SK-N-SH treated with all-trans-retinoic acid at 6 μM for 48 hours (cell line): ENCODE data around the gene ZSCAN12.

Experiments used
- ATAC-seq: fragments of 200-7000 bp; cut with Tn5 transposase; 3 replicates; pipeline ENCODE4 v1.9.1; 2020; ENCODE audit warnings: mild to moderate bottlenecking, moderate library complexity
- ARNTL ChIP-seq: fragments of 450-650 bp; formaldehyde crosslinking; IDR thresholded peaks from 2 replicates; pipeline ENCODE4 v1.5.0; 2020; ENCODE audit warnings: low read depth, mild to moderate bottlenecking, moderate library complexity, borderline replicate concordance
- BACH2 ChIP-seq: fragments of 250-450 bp; sonication (Bioruptor Pico); IDR thresholded peaks from 2 replicates; pipeline ENCODE4 v1.9.0; 2021; ENCODE audit warnings: mild to moderate bottlenecking, borderline replicate concordance
- CSDC2 ChIP-seq: fragments of 250-450 bp; sonication (Bioruptor Pico); IDR thresholded peaks from 2 replicates; pipeline ENCODE4 v1.5.0; 2020; ENCODE audit warnings: mild to moderate bottlenecking, moderate library complexity
- CSRNP3 ChIP-seq: fragments of 250-450 bp; sonication (Bioruptor Pico); IDR thresholded peaks from 2 replicates; pipeline ENCODE4 v1.5.1; 2021; ENCODE audit warnings: mild to moderate bottlenecking, moderate library complexity
- ESRRG ChIP-seq: fragments of 250-450 bp; sonication (Bioruptor Pico); IDR thresholded peaks from 2 replicates; pipeline ENCODE4 v1.6.1; 2021; ENCODE audit warnings: mild to moderate bottlenecking
- GLIS3 ChIP-seq: fragments of 250-450 bp; sonication (Bioruptor Pico); IDR thresholded peaks from 2 replicates; pipeline ENCODE4 v1.5.0; 2020; ENCODE audit warnings: mild to moderate bottlenecking, moderate library complexity
- OSR1 ChIP-seq: fragments of 250-450 bp; sonication (Bioruptor Pico); IDR thresholded peaks from 2 replicates; pipeline ENCODE4 v1.8.0; 2022; ENCODE audit warnings: moderate library complexity, mild to moderate bottlenecking, inconsistent platforms
- PATZ1 ChIP-seq: fragments of 250-450 bp; sonication (Bioruptor Pico); IDR thresholded peaks from 2 replicates; pipeline ENCODE4 v1.8.0; 2020; ENCODE audit warnings: mild to moderate bottlenecking, moderate library complexity, borderline replicate concordance
- POU6F1 ChIP-seq: fragments of 250-450 bp; sonication (Bioruptor Pico); IDR thresholded peaks from 2 replicates; pipeline ENCODE4 v1.8.0; 2021; ENCODE audit warnings: low read depth, mild to moderate bottlenecking, moderate library complexity, borderline replicate concordance
- PPARA ChIP-seq: fragments of 250-450 bp; sonication (Bioruptor Pico); IDR thresholded peaks from 2 replicates; pipeline ENCODE4 v1.5.0; 2020; ENCODE audit warnings: mild to moderate bottlenecking, borderline replicate concordance
- RARB ChIP-seq: fragments of 250-450 bp; sonication (Bioruptor Pico); IDR thresholded peaks from 2 replicates; pipeline ENCODE4 v1.8.0; 2021; ENCODE audit warnings: mild to moderate bottlenecking, moderate library complexity
- SNAI2 ChIP-seq: fragments of 250-450 bp; sonication (Bioruptor Pico); IDR thresholded peaks from 2 replicates; pipeline ENCODE4 v1.5.0; 2020; ENCODE audit warnings: mild to moderate bottlenecking, moderate library complexity
- TCF4 ChIP-seq: fragments of 250-450 bp; sonication (Bioruptor Pico); IDR thresholded peaks from 2 replicates; pipeline ENCODE4 v1.8.0; 2021; ENCODE audit warnings: mild to moderate bottlenecking, moderate library complexity, borderline replicate concordance
- TOX ChIP-seq: fragments of 250-450 bp; sonication (Bioruptor Pico); IDR thresholded peaks from 2 replicates; pipeline ENCODE4 v1.8.0; 2021; ENCODE audit warnings: mild to moderate bottlenecking, moderate library complexity, borderline replicate concordance
- TSHZ2 ChIP-seq: fragments of 250-450 bp; sonication (Bioruptor Pico); IDR thresholded peaks from 2 replicates; pipeline ENCODE4 v1.5.0; 2020; ENCODE audit warnings: mild to moderate bottlenecking, moderate library complexity
- ZC3H10 ChIP-seq: fragments of 250-450 bp; sonication (Bioruptor Pico); IDR thresholded peaks from 2 replicates; pipeline ENCODE4 v1.5.1; 2021; ENCODE audit warnings: mild to moderate bottlenecking, moderate library complexity
- ZFP3 ChIP-seq: fragments of 250-450 bp; sonication (Bioruptor Pico); IDR thresholded peaks from 2 replicates; pipeline ENCODE4 v1.5.0; 2020; ENCODE audit warnings: mild to moderate bottlenecking, moderate library complexity
- ZFP30 ChIP-seq: fragments of 450-650 bp; formaldehyde crosslinking; IDR thresholded peaks from 2 replicates; pipeline ENCODE4 v1.5.0; 2022; ENCODE audit warnings: mild to moderate bottlenecking, moderate library complexity
- ZNF565 ChIP-seq: fragments of 450-650 bp; formaldehyde crosslinking; conservative IDR thresholded peaks from 2 replicates; pipeline ENCODE4 v1.5.0; 2020; ENCODE audit warnings: low read depth, mild to moderate bottlenecking, moderate library complexity
- ZNF8 ChIP-seq: fragments of 450-650 bp; formaldehyde crosslinking; IDR thresholded peaks from 2 replicates; pipeline ENCODE4 v1.5.0; 2020; ENCODE audit warnings: mild to moderate bottlenecking, moderate library complexity

ZSCAN12 gene

GRCh38 chr6:28424163-28424562 lies 24.6 kb upstream of the ZSCAN12 start:
- TF ChIP-seq OSR1 (CRISPR knock-in tag) (no peak), RARB (CRISPR knock-in tag) (no peak), ZNF8 (CRISPR knock-in tag) (no peak), PPARA (CRISPR knock-in tag) (no peak), GLIS3 (CRISPR knock-in tag) (no peak), TSHZ2 (CRISPR knock-in tag) (no peak), ARNTL (CRISPR knock-in tag) (no peak), TCF4 (no peak), CSDC2 (CRISPR knock-in tag) (no peak)
- ATAC-seq = no peak

GRCh38 chr6:28423546-28423945 lies 24.0 kb upstream of the ZSCAN12 start:
- no peak for TF ChIP-seq RARB (CRISPR knock-in tag)
- no peak for TF ChIP-seq BACH2 (CRISPR knock-in tag)
- TF ChIP-seq POU6F1 (CRISPR knock-in tag) = no peak
- TF ChIP-seq TSHZ2 (CRISPR knock-in tag) = no peak
- no peak for TF ChIP-seq ZFP30 (CRISPR knock-in tag)
- no peak for TF ChIP-seq ZNF565 (CRISPR knock-in tag)
- no peak for TF ChIP-seq TCF4
- no peak for TF ChIP-seq ESRRG (CRISPR knock-in tag)
- TF ChIP-seq SNAI2 (CRISPR knock-in tag) = no peak
- TF ChIP-seq TOX (CRISPR knock-in tag) = no peak
- TF ChIP-seq OSR1 (CRISPR knock-in tag) = no peak
- no peak for TF ChIP-seq ZFP3
- no peak for TF ChIP-seq CSDC2 (CRISPR knock-in tag)
- TF ChIP-seq CSRNP3 = no peak
- TF ChIP-seq PATZ1 (CRISPR knock-in tag) = no peak
- TF ChIP-seq, all 23 proteins: peak for 0
- no peak for ATAC-seq

GRCh38 chr6:28413681-28414080 lies 14.1 kb upstream of the ZSCAN12 start:
- no peak for ATAC-seq
- TF ChIP-seq BACH2 (CRISPR knock-in tag) = no peak
- TF ChIP-seq CSRNP3 = no peak
- no peak for TF ChIP-seq GLIS3 (CRISPR knock-in tag)
- no peak for TF ChIP-seq TOX (CRISPR knock-in tag)
- TF ChIP-seq ZNF8 (CRISPR knock-in tag) = no peak
- TF ChIP-seq ZC3H10 = no peak
- no peak for TF ChIP-seq PATZ1 (CRISPR knock-in tag)
- TF ChIP-seq TSHZ2 (CRISPR knock-in tag) = no peak
- no peak for TF ChIP-seq SNAI2 (CRISPR knock-in tag)
- TF ChIP-seq ESRRG (CRISPR knock-in tag) = no peak
